Measurements from ENCODE around the gene TMEM176A.

- TF ChIP-seq POLR2A (IDR thresholded peaks at IDR 0.05) = no peak
- TF ChIP-seq CTCF (IDR thresholded peaks at IDR 0.05) = no peak
Measured at GRCh38 chr7:150801946-150802771, 1.6 kb downstream of the TMEM176A start.
